GM23338 (cell line): ENCODE measurements around the gene PHC3. TPM values are rescaled to one million over a fixed set of nuclear protein-coding genes. Genes with fewer than 3 reads are reported as not detected.

Experiments used
- ATAC-seq: fragments of 200-7000 bp; cut with Tn5 transposase; 3 replicates; pipeline ENCODE4 v1.9.1; 2020
- DNase-seq: peaks from one replicate; pipeline ENCODE4 v3.0.0-alpha.2; 2015; ENCODE audit warnings: low spot score
- H2AFZ ChIP-seq: fragments of 200-600 bp; sonication (generic); 2 replicates; pipeline ENCODE4 v1.8.0; 2016; ENCODE audit warnings: antibody characterized with exemption, mild to moderate bottlenecking, moderate library complexity
- H3F3A ChIP-seq: fragments of 200-600 bp; sonication (generic); replicated peaks from 2 replicates; pipeline ENCODE4 v1.8.0; 2017; ENCODE audit warnings: antibody characterized with exemption, mixed run types, low read depth
- H3K27ac ChIP-seq: fragments of 200-600 bp; sonication (generic); 2 replicates; pipeline ENCODE4 v1.6.1; 2016; ENCODE audit warnings: low read depth
- H3K27me3 ChIP-seq: fragments of 200-600 bp; sonication (generic); 2 replicates; pipeline ENCODE4 v1.8.0; 2016; ENCODE audit warnings: mild to moderate bottlenecking, mixed run types, moderate library complexity; ENCODE audit not compliant: insufficient read depth
- H3K36me3 ChIP-seq: fragments of 200-600 bp; sonication (generic); 2 replicates; pipeline ENCODE4 v1.8.0; 2016; ENCODE audit warnings: mild to moderate bottlenecking; ENCODE audit not compliant: insufficient read depth
- H3K4me1 ChIP-seq: fragments of 200-600 bp; sonication (generic); 2 replicates; pipeline ENCODE4 v1.8.0; 2016; ENCODE audit warnings: mild to moderate bottlenecking, moderate library complexity; ENCODE audit not compliant: insufficient read depth
- H3K4me2 ChIP-seq: fragments of 200-600 bp; sonication (generic); 2 replicates; pipeline ENCODE4 v1.7.1; 2017; ENCODE audit warnings: mixed run types
- H3K4me3 ChIP-seq: fragments of 200-600 bp; sonication (generic); 2 replicates; pipeline ENCODE4 v1.6.1; 2016; ENCODE audit warnings: mixed run types
- H3K79me2 ChIP-seq: fragments of 200-600 bp; sonication (generic); replicated peaks from 2 replicates; pipeline ENCODE4 v1.8.0; 2017; ENCODE audit warnings: mild to moderate bottlenecking; ENCODE audit not compliant: insufficient read depth
- H3K9me2 ChIP-seq: fragments of 200-600 bp; sonication (generic); 2 replicates; pipeline ENCODE4 v1.8.0; 2017; ENCODE audit not compliant: insufficient read depth
- H4K20me1 ChIP-seq: fragments of 200-600 bp; sonication (generic); replicated peaks from 2 replicates; pipeline ENCODE4 v1.8.0; 2017; ENCODE audit warnings: mild to moderate bottlenecking; ENCODE audit not compliant: insufficient read depth
- H3K27ac Mint-ChIP-seq: 2 replicates; pipeline ENCODE4 v1.8.0; 2020; ENCODE audit warnings: inconsistent platforms, mild to moderate bottlenecking, moderate library complexity, mixed read lengths
- H3K27me3 Mint-ChIP-seq: 3 replicates; pipeline ENCODE4 v1.8.0; 2022; ENCODE audit warnings: low read depth, mild to moderate bottlenecking, moderate library complexity, mixed read lengths, inconsistent platforms; ENCODE audit not compliant: insufficient read depth, poor library complexity
- H3K36me3 Mint-ChIP-seq: 3 replicates; pipeline ENCODE4 v1.8.0; 2021; ENCODE audit warnings: low read depth, mild to moderate bottlenecking, inconsistent platforms, moderate library complexity, mixed read lengths
- H3K4me1 Mint-ChIP-seq: 3 replicates; pipeline ENCODE4 v1.8.0; 2020; ENCODE audit warnings: mild to moderate bottlenecking, inconsistent platforms, mixed read lengths
- H3K4me3 Mint-ChIP-seq: 3 replicates; pipeline ENCODE4 v1.8.0; 2021; ENCODE audit warnings: moderate library complexity, mild to moderate bottlenecking, inconsistent platforms, mixed read lengths
- H3K9me3 Mint-ChIP-seq: 3 replicates; pipeline ENCODE4 v1.8.0; 2020; ENCODE audit warnings: moderate library complexity, mild to moderate bottlenecking, inconsistent platforms, mixed read lengths
- CTCF ChIP-seq, 2 experiments: fragments of 200-600 bp in 1 of 2; sonication (generic) in 1 of 2; conservative IDR thresholded peaks; 2 replicates each; pipeline versions ENCODE4 v1.5.1 to v1.6.1; 2016 to 2017; ENCODE audit warnings: antibody characterized with exemption in 2 of 2, low read depth in 2 of 2, mild to moderate bottlenecking in 2 of 2, moderate library complexity in 1 of 2
- EZH2 ChIP-seq: fragments of 200-600 bp; sonication (generic); IDR thresholded peaks from one replicate; pipeline ENCODE4 v1.8.0; 2017; ENCODE audit warnings: antibody characterized with exemption, mild to moderate bottlenecking, low read depth; ENCODE audit not compliant: unreplicated experiment
- JUNB ChIP-seq: IDR thresholded peaks from one replicate; pipeline ENCODE4 v1.6.1; 2016; ENCODE audit warnings: antibody characterized with exemption; ENCODE audit not compliant: unreplicated experiment
- NANOG ChIP-seq: IDR thresholded peaks from 2 replicates; pipeline ENCODE4 v1.6.1; 2016; ENCODE audit warnings: antibody characterized with exemption, borderline replicate concordance
- REST ChIP-seq: IDR thresholded peaks from one replicate; pipeline ENCODE4 v1.6.1; 2018; ENCODE audit warnings: antibody characterized with exemption; ENCODE audit not compliant: unreplicated experiment
- ZNF331 ChIP-seq: fragments of 250-450 bp; sonication (Bioruptor Pico); IDR thresholded peaks from 2 replicates; pipeline ENCODE4 v1.5.0; 2020; ENCODE audit warnings: low read depth, mild to moderate bottlenecking, moderate library complexity
- polyA plus RNA-seq: library from polyadenylated mRNA; unstranded; fragments of >200 nt; fragmentation: Nextera tagmentation; extraction: Ambion mirVana; gene quantifications from 2 replicates; pipeline ENCODE4 v1.2.1, GENCODE V29; 2016
- small RNA-seq: library from RNA; depleted of rRNA; stranded (forward); fragments of <200 nt; gene quantifications from one replicate; pipeline ENCODE3, GENCODE V24; 2014; ENCODE audit warnings: low replicate concordance
- total RNA-seq: library from RNA; depleted of rRNA; stranded (reverse); fragments of >200 nt; shearing (Covaris generic); gene quantifications from 2 replicates; pipeline ENCODE4 v1.2.3, GENCODE V29; 2014; rRNA removed

PHC3 gene
- total and polyA plus RNA-seq, 2 experiments from 2014 or later, result 23.9 to 83.5 TPM

- TF ChIP-seq ZNF331 (no peak), CTCF (conservative IDR thresholded peaks at IDR 0.05; ENCODE audit: low read depth in 2 of 2) (no peak), NANOG (no peak), EZH2 (no peak)
- Mint-ChIP-seq H3K9me3 (no peaks in the 10 kb centered on the region), H3K4me1 (peaks cover 20% of the 10 kb centered on the region), H3K27ac (peak overlapping the region; percentile 67; the same call in 1 of the 2 replicates), H3K4me3 (peak overlapping the region; percentile 66), H3K36me3 (peaks cover 9% of the 10 kb centered on the region; the same call in 2 of the 3 replicates), H3K27me3 (no peaks in the 10 kb centered on the region)
- H3K9me2 ChIP-seq, result no peaks in the 10 kb centered on the region
- peak overlapping the region; percentile 33 for H3K4me3 ChIP-seq
- H3K36me3 ChIP-seq, result no peaks in the 10 kb centered on the region
- peak overlapping the region; percentile 9; the same call in 1 of the 2 replicates for H2AFZ ChIP-seq
- H3K4me2 ChIP-seq, result peak overlapping the region; percentile 97
- ATAC-seq, result no peak
- no peak overlapping the region for H3K27ac ChIP-seq
- H3K79me2 ChIP-seq, result peaks cover 16% of the 10 kb centered on the region; the same call in 1 of the 2 replicates
- peaks cover 5% of the 10 kb centered on the region for H3F3A ChIP-seq
- H3K27me3 ChIP-seq, result no peaks in the 10 kb centered on the region
- H4K20me1 ChIP-seq, result no peaks in the 10 kb centered on the region
- DNase-seq, result peak; percentile 28
- peaks cover 20% of the 10 kb centered on the region for H3K4me1 ChIP-seq
These were observed 141.1 kb downstream of the PHC3 start for GRCh38 chr3:170040418-170040817.

GRCh38 chr3:170038434-170039110 lies 143.0 kb downstream of the PHC3 start:
- Mint-ChIP-seq H3K4me3 (peak overlapping the region; percentile 79), H3K27ac (no peak overlapping the region), H3K27me3 (no peaks in the 10 kb centered on the region), H3K36me3 (peaks cover 6% of the 10 kb centered on the region; the same call in 2 of the 3 replicates), H3K9me3 (no peaks in the 10 kb centered on the region), H3K4me1 (peaks cover 18% of the 10 kb centered on the region)
- Histone ChIP-seq H2AFZ (peak overlapping the region; percentile 93), H4K20me1 (no peaks in the 10 kb centered on the region), H3K36me3 (no peaks in the 10 kb centered on the region), H3K27me3 (no peaks in the 10 kb centered on the region), H3K9me2 (no peaks in the 10 kb centered on the region), H3K4me1 (peaks cover 20% of the 10 kb centered on the region), H3K79me2 (peaks cover 16% of the 10 kb centered on the region; the same call in 1 of the 2 replicates), H3K4me3 (peak overlapping the region; percentile 89), H3K4me2 (peak overlapping the region; percentile 97), H3K27ac (0 out of 2 replicates have a peak overlapping the region, but pooled peaks have one; percentile 7), H3F3A (peaks cover 5% of the 10 kb centered on the region)
- ATAC-seq (peak; percentile 60), DNase-seq (peak; percentile 87)
- peak; percentile 42 to 56 for TF ChIP-seq CTCF (conservative IDR thresholded peaks at IDR 0.05; ENCODE audit: low read depth in 2 of 2)
- TF ChIP-seq REST, result no peak
- TF ChIP-seq JUNB, result no peak

Small RNA genes lying within 50 kb of the gene (small RNA-seq; reads per million reads assigned to genes)
- gene RNU4-38P, result not detected
- not detected for gene RNU6-315P

Other genes starting within 250 kb of the PHC3 start
- gene SEC62, start 214.9 kb downstream of the PHC3 start, total RNA-seq, result 19.9 and 23.6 TPM in 2 replicates
- gene SEC62, start 214.9 kb downstream of the PHC3 start, polyA plus RNA-seq, result 279 and 306 TPM in 2 replicates
- 55.7 and 77.0 TPM in 2 replicates for gene GPR160, start 143.7 kb downstream of the PHC3 start, total RNA-seq
- 37.2 and 39.4 TPM in 2 replicates for gene GPR160, start 143.7 kb downstream of the PHC3 start, polyA plus RNA-seq
- gene PRKCI, start 40.7 kb upstream of the PHC3 start, total RNA-seq, result 119 and 124 TPM in 2 replicates
- 47.5 and 58.0 TPM in 2 replicates for gene PRKCI, start 40.7 kb upstream of the PHC3 start, polyA plus RNA-seq
- gene SKIL, start 176.0 kb upstream of the PHC3 start, total RNA-seq, result 309 and 358 TPM in 2 replicates
- 134 and 141 TPM in 2 replicates for gene SKIL, start 176.0 kb upstream of the PHC3 start, polyA plus RNA-seq
- gene CLDN11, start 237.1 kb upstream of the PHC3 start, total RNA-seq, result 8.1 and 8.3 TPM in 2 replicates
- 5.2 and 6.8 TPM in 2 replicates for gene CLDN11, start 237.1 kb upstream of the PHC3 start, polyA plus RNA-seq